GM21619 (cell line): ENCODE data around the gene ADARB2.

Source experiments
- ATAC-seq: cut with Tn5 transposase; IDR thresholded peaks from one replicate; pipeline ENCODE4 v1.9.1; 2021; ENCODE audit not compliant: unreplicated experiment

The ADARB2 gene

DNA sequence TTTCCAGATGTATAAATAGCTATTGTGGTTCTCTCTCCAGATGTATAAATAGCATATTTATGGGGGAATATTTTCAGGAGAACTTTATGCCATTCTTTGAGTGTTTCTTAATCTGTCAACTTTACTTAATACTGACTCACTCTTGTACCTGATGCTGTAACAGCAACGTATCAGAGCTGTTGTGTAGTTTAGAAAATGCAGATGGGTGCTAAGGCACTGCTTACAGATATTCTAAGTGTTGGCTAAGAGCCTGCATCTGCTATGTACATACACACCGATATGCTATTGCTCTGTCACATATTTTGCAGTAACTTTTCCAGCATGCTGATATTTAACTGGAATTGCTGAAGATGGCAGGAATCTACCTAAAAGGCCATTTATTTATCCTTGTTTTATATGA, 609.2 kb downstream of the ADARB2 start:
- ATAC-seq = no peak

GRCh38 chr10:1127629-1128028, 609.7 kb downstream of the ADARB2 start:
- no peak for ATAC-seq
